Choroid plexus epithelial cell (primary cell): ENCODE data around the gene SEMA3F.

Experiments used
- DNase-seq: peaks from one replicate; pipeline ENCODE4 v3.0.0-alpha.2; 2010; ENCODE audit warnings: low read depth
- H3K4me3 ChIP-seq: 2 replicates; pipeline ENCODE4 v1.5.1; 2011; ENCODE audit warnings: low read depth, mild to moderate bottlenecking, control low read depth, low read length, moderate library complexity
- TF ChIP-seq, protein P1 (sequence below): conservative IDR thresholded peaks from 2 replicates; pipeline ENCODE4 v1.5.1; 2011; ENCODE audit warnings: low read depth, mild to moderate bottlenecking, control low read depth, inconsistent platforms, low read length, moderate library complexity

Gene SEMA3F

DNA sequence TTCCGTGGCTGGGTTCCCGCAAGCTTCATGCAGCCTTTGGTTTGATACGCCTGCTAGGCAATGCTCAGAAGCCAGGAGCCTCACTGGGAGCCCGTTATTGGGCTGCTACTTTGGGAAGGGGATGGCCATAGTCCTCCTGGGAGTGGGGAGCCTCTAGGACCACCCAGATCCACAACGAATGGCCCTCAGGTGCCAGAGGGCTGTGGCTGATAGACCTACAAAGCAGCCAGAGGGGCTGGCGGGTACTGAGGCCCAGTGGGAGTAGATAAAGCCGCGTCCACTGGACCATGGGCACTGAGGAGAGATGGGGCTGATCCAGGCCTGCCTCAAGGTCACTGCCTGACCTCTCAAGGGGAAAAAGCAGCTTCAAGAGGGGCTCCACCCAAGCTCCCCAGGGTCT is 37.0 kb downstream of the SEMA3F start:
- no peak overlapping the region for H3K4me3 ChIP-seq
- TF ChIP-seq, protein P1, sequence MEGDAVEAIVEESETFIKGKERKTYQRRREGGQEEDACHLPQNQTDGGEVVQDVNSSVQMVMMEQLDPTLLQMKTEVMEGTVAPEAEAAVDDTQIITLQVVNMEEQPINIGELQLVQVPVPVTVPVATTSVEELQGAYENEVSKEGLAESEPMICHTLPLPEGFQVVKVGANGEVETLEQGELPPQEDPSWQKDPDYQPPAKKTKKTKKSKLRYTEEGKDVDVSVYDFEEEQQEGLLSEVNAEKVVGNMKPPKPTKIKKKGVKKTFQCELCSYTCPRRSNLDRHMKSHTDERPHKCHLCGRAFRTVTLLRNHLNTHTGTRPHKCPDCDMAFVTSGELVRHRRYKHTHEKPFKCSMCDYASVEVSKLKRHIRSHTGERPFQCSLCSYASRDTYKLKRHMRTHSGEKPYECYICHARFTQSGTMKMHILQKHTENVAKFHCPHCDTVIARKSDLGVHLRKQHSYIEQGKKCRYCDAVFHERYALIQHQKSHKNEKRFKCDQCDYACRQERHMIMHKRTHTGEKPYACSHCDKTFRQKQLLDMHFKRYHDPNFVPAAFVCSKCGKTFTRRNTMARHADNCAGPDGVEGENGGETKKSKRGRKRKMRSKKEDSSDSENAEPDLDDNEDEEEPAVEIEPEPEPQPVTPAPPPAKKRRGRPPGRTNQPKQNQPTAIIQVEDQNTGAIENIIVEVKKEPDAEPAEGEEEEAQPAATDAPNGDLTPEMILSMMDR = no peak
- DNase-seq = no peak

DNA sequence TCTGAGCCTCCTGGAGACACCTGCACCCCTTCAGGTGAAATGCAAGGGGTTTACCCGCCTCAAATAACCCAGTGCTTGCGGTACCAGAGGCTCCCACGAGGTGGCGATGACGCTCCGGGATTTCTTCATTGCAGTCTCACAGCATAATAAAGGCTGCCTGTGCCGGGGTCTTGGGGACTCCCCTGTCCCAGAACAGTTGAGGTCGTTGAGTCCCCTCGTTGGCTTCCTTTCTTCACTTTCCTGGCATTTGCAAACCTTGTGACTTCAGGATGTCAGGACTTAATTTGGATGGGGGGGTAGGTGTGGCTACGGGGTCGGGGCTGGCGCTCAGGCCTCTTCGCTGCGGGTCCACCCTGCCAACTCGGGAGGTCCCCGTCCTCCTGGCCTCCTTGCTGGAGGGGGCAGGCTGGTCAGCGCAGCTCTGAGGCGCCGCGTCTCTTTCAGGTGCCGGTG is 37.6 kb downstream of the SEMA3F start:
- TF ChIP-seq, protein P1 = peak; percentile 97
- H3K4me3 ChIP-seq = no peak overlapping the region
- DNase-seq = peak; percentile 67

DNA sequence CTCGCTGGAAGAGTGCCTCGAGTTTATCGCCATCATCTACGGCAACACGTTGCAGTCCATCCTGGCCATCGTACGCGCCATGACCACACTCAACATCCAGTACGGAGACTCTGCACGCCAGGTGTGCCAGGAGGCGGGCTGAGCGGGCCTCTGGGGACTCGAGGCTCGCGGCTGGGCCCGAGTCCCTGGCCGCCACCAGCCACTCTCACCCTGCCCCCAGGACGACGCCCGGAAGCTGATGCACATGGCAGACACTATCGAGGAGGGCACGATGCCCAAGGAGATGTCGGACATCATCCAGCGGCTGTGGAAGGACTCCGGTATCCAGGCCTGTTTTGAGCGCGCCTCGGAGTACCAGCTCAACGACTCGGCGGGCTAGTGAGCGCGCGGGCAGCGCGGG is 38.2 kb downstream of the SEMA3F start:
- DNase-seq = no peak
- TF ChIP-seq, protein P1 = no peak
- H3K4me3 ChIP-seq = no peak overlapping the region

DNA sequence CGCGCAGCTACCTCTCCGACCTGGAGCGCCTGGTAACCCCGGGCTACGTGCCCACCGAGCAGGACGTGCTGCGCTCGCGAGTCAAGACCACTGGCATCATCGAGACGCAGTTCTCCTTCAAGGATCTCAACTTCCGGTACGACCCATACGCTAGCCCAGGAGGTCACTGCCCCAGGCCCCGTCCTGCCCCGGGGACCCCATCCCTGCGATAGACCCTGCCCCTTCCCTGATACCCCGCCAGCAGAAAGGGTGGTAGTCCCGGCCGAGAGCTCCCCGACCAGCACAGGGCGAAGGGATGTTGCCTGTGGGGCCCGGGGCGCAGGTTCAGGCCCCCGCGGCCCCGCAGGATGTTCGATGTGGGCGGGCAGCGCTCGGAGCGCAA is 38.6 kb downstream of the SEMA3F start:
- no peak overlapping the region for H3K4me3 ChIP-seq
- TF ChIP-seq, protein P1 = no peak
- no peak for DNase-seq

DNA sequence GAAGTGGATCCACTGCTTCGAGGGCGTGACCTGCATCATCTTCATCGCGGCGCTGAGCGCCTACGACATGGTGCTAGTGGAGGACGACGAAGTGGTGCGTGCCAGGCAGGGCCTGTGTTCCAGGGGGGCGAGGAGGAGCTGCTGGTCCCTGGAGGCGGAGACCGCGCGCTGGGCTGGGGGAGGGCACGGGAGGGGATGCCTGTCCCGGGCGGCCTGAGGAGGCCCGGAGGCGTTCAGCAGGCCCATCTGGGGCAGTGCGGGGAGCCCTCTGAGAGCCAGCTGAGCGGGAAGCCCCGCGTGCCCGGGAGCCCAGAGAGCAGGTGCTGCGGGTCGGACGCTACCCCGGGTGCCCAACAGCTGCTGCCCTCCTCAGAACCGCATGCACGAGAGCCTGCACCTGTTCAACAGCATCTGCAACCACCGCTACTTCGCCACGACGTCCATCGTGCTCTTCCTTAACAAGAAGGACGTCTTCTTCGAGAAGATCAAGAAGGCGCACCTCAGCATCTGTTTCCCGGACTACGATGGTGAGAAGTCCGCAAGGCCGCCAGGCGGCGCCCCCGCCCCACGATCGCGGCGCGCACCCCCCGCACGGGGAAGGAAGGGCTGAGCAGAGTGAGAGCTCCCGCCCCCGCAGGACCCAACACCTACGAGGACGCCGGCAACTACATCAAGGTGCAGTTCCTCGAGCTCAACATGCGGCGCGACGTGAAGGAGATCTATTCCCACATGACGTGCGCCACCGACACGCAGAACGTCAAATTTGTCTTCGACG is 39.2 kb downstream of the SEMA3F start:
- peak; percentile 69 for DNase-seq
- H3K4me3 ChIP-seq = no peak overlapping the region
- TF ChIP-seq, protein P1 = peak; percentile 73

DNA sequence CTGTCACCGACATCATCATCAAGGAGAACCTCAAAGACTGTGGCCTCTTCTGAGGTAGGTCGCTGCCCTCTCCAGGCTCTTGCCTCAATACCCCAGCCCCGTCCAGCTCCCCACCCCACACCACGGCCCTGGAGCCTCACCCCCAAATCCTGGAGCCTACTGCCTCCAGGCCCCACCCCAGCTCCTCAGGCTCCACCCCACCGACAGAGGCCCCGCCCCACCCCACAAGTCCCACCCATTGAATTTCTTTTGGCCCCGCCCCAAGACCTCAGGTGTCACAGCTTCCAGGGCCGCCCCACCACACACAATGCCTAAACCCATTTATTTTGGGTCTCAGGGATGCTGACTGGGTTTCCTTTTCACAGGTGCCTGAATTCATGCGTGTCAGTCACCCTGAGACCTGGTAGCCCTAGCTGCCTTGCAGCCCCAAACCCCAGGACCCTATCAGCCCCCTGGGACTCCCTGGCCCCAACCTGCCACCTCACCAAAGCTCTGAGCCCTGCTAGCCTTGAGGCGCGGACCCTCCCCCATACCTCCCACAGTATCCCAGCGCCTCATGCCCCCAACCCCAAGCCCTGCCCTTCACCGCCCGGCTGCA is 39.9 kb downstream of the SEMA3F start:
- TF ChIP-seq, protein P1 = no peak
- no peak for DNase-seq
- no peak overlapping the region for H3K4me3 ChIP-seq
